ENCODE measurements around the gene CEP112. TPM values are rescaled to one million over a fixed set of nuclear protein-coding genes. Genes with fewer than 3 reads are reported as not detected.

CEP112 gene
- total and polyA plus RNA-seq, 8 donors: 8.4 to 11.4 (median 9.8) TPM

DNA sequence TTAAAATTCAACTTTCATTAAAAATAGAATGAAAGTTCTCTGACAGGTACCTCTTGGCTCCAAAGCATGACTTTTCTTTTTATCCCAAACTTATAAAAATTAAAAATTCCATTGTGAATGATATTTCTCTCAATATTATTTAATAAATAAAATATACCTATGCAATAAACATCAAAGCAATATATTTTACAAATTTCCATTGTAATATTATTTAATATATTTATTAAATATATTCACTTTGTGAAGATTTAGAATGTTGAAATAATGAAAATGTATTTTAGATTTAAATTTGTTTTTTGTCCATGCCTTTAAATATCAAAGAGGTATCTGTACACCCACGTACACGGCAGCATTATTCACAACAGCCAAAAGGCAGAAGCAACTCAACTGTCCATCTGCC is 147.8 kb downstream of the CEP112 start:
- DNase-seq (no peak), FAIRE-seq (peak; percentile 90), ATAC-seq (no peak)
- no peaks in the 10 kb centered on the region for H3K36me3 ChIP-seq
- no peaks in the 10 kb centered on the region for H3K9me3 ChIP-seq
- H3K4me1 ChIP-seq: peaks cover 0 to 9% (median 0%) of the 10 kb centered on the region in 3 donors
- H3K27ac ChIP-seq: no peak overlapping the region
- WGBS, 2 donors: 65 to 98% methylated on average over 2 of the region's 2 CpGs
- intact Hi-C loops (cut with DNase I): no loop called here
- H3K4me3 ChIP-seq: no peak overlapping the region
- TF ChIP-seq, protein P1, sequence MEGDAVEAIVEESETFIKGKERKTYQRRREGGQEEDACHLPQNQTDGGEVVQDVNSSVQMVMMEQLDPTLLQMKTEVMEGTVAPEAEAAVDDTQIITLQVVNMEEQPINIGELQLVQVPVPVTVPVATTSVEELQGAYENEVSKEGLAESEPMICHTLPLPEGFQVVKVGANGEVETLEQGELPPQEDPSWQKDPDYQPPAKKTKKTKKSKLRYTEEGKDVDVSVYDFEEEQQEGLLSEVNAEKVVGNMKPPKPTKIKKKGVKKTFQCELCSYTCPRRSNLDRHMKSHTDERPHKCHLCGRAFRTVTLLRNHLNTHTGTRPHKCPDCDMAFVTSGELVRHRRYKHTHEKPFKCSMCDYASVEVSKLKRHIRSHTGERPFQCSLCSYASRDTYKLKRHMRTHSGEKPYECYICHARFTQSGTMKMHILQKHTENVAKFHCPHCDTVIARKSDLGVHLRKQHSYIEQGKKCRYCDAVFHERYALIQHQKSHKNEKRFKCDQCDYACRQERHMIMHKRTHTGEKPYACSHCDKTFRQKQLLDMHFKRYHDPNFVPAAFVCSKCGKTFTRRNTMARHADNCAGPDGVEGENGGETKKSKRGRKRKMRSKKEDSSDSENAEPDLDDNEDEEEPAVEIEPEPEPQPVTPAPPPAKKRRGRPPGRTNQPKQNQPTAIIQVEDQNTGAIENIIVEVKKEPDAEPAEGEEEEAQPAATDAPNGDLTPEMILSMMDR (IDR thresholded peaks at IDR 0.05): no peak
- H3K27me3 ChIP-seq: no peaks in the 10 kb centered on the region

DNA sequence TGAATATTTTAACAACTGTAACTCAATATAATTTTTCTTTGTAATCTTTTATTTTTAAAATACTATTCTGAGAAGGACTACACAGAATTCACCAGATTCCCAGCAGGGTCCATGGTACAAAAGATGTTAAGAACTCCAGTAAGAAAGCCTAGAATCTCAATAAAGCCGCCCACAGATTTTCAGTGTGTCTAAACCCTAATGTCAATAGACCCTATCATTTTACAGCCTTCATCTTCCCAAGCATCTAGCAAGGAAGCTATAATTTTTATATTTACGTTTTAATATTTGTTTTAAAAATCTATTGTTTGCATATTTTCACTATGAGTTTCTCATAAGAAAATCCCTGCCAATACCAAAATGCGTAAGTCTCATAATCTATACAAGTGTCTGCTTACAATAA is 148.5 kb downstream of the CEP112 start:
- TF ChIP-seq, protein P1 (IDR thresholded peaks at IDR 0.05): no peak
- no peak for ATAC-seq
- Histone ChIP-seq H3K4me1 (peaks cover 0 to 9% (median 0%) of the 10 kb centered on the region in 3 donors), H3K9me3 (no peaks in the 10 kb centered on the region), H3K36me3 (no peaks in the 10 kb centered on the region), H3K4me3 (no peak overlapping the region), H3K27ac (no peak overlapping the region), H3K27me3 (no peaks in the 10 kb centered on the region)
- DNase-seq: no peak
- intact Hi-C loops (cut with DNase I): no loop called here
- no peak for FAIRE-seq
- WGBS, 2 donors: 37 to 58% methylated on average over 3 of the region's 3 CpGs

DNA sequence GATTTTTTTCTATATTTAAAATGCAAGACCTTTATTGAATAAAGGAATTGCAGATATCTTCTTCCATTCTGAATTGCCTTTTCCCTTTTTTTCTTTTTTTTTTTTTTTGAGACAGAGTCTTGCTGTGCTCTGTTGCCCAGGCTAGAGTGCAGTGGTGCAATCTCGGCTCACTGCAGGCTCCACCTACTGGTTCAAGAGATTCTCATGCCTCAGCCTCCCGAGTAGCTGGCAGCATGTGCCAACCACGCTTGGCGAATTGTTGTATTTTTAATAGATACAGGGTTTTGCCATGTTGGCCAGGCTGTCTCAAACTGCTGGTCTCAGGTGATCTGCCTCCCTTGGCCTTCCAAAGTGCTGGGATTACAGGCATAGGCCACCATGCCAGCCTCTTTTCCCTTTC is 151.5 kb downstream of the CEP112 start:
- WGBS, 2 donors: 88 to 91% methylated on average over 4 of the region's 4 CpGs
- Histone ChIP-seq H3K9me3 (no peaks in the 10 kb centered on the region), H3K36me3 (no peaks in the 10 kb centered on the region), H3K27me3 (no peaks in the 10 kb centered on the region), H3K4me3 (no peak overlapping the region), H3K27ac (no peak overlapping the region), H3K4me1 (peaks cover 0 to 9% (median 0%) of the 10 kb centered on the region in 3 donors)
- ATAC-seq (no peak), DNase-seq (no peak), FAIRE-seq (no peak)
- TF ChIP-seq, protein P1 (IDR thresholded peaks at IDR 0.05): no peak
- intact Hi-C loops (cut with DNase I): no loop called here

DNA sequence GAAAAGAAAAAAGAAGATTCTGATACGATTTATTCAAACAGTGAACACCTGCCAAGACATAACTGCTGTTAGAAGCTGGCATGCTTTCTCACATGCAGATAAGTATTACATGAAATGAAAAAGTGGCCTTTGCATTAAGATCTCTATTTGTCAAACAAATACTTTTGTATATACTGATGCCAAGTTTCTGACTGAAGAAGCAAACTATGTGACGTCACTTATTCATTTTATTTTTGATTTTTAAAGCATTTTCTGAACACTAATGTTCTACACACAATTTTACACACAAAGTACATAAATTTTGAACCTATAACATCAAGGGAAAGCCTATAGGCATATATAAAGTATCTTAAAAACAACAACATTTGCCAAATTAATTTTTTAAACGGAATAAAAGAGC is 153.8 kb downstream of the CEP112 start:
- H3K4me1 ChIP-seq: peaks cover 0 to under 1% (median 0%) of the 10 kb centered on the region in 3 donors
- ATAC-seq (no peak), DNase-seq (no peak), FAIRE-seq (no peak)
- no peak overlapping the region for H3K4me3 ChIP-seq
- no peak overlapping the region for H3K27ac ChIP-seq
- TF ChIP-seq, protein P1 (IDR thresholded peaks at IDR 0.05): no peak
- intact Hi-C loops (cut with DNase I): no loop called here
- no peaks in the 10 kb centered on the region for H3K9me3 ChIP-seq
- no peaks in the 10 kb centered on the region for H3K36me3 ChIP-seq
- no peaks in the 10 kb centered on the region for H3K27me3 ChIP-seq
- WGBS, 2 donors: 12 to 14% methylated on average over 3 of the region's 3 CpGs

DNA sequence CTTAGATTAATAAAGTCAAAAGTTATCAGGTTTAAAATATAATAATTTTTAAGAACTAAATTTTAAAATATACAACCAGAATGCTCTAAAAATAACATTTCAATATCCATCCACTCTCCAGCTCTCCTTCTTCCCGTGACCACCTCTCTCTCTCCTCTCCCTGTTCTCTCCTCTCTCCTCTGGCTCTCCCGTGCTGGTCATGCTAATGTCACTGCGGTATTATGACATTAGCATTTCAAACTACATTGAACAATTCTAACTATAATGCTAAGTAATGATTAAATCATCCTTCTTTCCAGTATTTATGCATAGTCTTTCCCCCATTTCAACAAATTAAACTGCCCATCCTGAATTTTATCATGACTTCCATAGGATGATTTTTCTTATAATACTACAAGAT is 154.7 kb downstream of the CEP112 start:
- WGBS, 2 donors: 91 to 94% methylated on average over 3 of the region's 3 CpGs
- H3K27me3 ChIP-seq: no peaks in the 10 kb centered on the region
- H3K27ac ChIP-seq: no peak overlapping the region
- H3K4me3 ChIP-seq: no peak overlapping the region
- H3K9me3 ChIP-seq: no peaks in the 10 kb centered on the region
- FAIRE-seq (no peak), ATAC-seq (no peak), DNase-seq (no peak)
- TF ChIP-seq, protein P1 (IDR thresholded peaks at IDR 0.05): no peak
- no peaks in the 10 kb centered on the region for H3K36me3 ChIP-seq
- intact Hi-C loops (cut with DNase I): no loop called here
- no peaks in the 10 kb centered on the region for H3K4me1 ChIP-seq
